ENCODE data around the gene TACC3.
A peak's percentile ranks its signal among the peaks of the same experiment; 100 is the strongest.
"Not testable (repeated sequence)": the region's sequence is repeated elsewhere in the genome, so short reads cannot be mapped to it uniquely, and the experiment has no call there.

The TACC3 gene
- 92.9 to 94.4 reads per million in 2 donors for total RNA-seq

DNA sequence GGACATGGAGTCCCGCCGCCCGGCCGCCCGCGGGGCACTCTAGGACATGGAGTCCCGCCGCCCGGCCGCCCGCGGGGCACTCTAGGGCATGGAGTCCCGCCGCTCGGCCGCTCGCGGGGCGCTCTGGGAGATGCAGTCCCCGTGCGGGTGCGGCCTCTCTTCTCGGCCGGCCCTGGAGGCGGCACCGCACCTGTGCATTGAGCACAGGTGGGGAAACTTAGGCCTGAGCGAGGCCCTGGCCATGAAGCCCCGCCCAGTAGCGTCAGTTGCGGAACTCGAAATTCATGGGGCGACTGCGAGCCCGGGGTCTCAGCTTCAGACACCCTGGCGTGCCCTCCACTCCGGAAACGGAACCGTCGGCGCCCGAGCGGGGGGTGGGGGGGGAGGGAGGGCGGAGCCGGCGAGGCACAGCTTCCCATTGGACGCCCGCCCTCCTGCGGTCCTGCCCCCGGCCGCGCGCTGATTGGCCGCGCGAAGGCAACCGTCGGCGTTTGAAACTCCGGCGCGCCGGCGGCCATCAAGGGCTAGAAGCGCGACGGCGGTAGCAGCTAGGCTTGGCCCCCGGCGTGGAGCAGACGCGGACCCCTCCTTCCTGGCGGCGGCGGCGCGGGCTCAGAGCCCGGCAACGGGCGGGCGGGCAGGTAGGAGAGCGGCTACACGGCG, at the start of gene TACC3, which contains the start of gene TMEM129:
Gene TACC3, plus strand, starts transcription at position 519 of the 663 bp plus-strand sequence. CDS start 1,901 bp downstream, outside the sequence.
Gene TMEM129, minus strand, starts transcription at position 321 of the 663 bp plus-strand sequence. CDS start 486 bp downstream, outside the sequence.
- peak; percentile 88 for DNase-seq

- DNase-seq = no peak
These were observed 47.6 kb upstream of the TACC3 start for GRCh38 chr4:1673671-1674070.

- DNase-seq = no peak
These were observed 46.6 kb upstream of the TACC3 start for GRCh38 chr4:1674682-1675081.

DNA sequence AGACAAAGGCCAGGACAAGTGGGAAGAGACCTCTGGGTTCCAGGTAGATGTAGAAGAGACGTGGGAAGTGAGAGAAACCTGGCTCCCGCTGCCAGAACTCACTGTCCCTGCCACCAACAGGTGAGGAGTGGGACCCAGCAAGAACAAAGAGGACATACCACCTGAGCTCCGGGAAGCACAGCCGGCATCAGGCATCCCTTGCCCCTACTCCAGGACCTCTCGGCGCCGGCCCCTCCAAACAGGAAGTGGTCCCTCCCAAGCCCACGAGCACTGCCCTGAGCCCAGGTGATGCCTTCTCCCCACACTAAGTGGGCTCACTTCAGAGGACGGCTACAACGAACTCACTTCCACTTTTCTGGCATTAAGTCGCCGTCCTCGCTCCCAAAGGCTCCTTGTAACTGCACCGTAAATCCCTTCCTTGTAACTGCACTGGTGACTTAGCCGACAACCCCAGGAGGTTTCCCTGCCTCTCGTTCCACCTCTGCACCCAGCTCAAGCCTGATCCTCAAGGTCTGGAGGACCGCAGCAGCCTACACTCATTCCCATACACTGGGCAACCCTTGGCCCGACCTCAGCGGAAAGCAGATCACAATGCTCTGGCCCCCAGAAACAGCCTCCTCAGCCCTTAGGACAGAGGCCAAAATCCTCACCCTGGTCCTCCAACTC, 46.1 kb upstream of the TACC3 start:
- no peak for DNase-seq

- no peak for DNase-seq
These were observed 45.6 kb upstream of the TACC3 start for GRCh38 chr4:1675802-1676137.

DNA sequence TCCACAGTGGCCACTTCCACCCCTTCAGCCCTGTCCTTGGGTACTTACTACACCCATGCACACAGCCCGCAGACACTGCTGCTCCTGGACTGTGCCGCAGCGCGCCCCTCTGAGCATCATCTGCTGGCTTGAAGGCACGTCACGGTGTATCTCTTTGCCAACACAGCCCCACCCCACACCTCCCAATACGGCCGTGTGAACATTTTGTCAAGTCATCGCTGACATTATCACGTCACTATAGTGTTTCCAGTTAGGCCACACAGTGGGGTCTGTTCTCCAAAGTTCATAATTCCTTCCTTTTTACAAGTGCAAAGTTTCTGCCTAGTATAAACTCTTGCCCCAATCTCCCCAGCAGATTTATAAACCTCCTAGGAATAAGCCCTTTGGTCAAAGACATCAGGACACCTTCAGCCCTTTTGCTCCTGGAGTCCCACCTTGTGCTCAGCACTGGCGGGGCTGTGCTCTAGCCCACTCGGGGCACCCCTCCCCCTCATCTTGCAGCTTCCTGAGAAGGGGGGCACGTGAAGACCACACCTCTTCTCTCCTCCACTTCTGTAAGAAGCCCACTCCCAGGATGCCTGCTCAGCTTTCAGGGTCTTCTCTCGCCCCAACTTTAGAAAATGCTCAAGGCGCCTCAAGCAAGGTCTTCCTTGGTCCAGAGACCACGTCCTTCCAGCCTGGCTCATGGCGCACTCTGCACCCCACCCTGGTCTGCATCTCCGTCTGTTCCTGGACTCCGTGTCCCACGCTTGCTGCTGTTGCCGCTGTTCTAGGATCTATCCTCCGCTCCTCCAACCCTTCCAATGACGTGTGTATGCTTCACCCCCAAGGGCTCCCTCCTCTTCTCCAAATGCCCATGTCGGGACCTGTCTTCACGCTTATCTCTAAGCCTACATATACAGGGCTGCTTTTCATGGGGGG, 44.5 kb upstream of the TACC3 start:
- DNase-seq = no peak

- DNase-seq = no peak
These were observed 43.1 kb upstream of the TACC3 start for GRCh38 chr4:1678244-1678643.

- no peak for DNase-seq
These were observed 38.5 kb upstream of the TACC3 start for GRCh38 chr4:1682860-1683259.

DNA sequence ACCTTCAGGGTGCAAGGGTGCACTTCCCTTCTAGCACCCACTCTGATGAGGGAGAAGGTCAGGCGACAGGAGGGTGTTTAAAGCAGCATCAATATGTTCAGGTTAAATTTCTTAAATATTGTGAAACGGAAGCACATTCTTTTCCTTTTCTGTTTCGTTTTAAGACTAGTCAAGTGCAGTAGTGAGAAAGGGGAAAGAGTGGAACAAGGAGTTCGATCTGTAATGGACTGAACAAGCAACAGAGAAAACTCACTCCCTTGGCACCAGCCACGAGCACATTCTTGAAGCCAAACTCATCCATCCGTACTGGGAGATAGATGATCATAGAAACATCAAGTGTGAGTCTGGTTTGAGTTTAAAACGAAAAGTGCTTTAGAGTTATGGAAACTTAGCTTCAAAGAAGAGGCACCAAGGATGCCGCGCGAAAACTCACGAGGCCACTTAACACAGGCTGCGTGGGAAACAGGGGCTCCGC, 38.0 kb upstream of the TACC3 start:
- no peak for DNase-seq

GRCh38 chr4:1683736-1684505, 37.4 kb upstream of the TACC3 start, which contains the start of gene FAM53A:
FAM53A (minus strand) TSS chr4:1684313; CDS start chr4:1668741, 15,572 bp downstream.
- no peak for DNase-seq

- DNase-seq = peak; percentile 94
These were observed 36.7 kb upstream of the TACC3 start for GRCh38 chr4:1684506-1685234.

- no peak for DNase-seq
These were observed 35.8 kb upstream of the TACC3 start for GRCh38 chr4:1685235-1686150.

- no peak for DNase-seq
These were observed 34.8 kb upstream of the TACC3 start for GRCh38 chr4:1686440-1687036.

GRCh38 chr4:1690698-1691097, 30.6 kb upstream of the TACC3 start:
- no peak for DNase-seq

DNA sequence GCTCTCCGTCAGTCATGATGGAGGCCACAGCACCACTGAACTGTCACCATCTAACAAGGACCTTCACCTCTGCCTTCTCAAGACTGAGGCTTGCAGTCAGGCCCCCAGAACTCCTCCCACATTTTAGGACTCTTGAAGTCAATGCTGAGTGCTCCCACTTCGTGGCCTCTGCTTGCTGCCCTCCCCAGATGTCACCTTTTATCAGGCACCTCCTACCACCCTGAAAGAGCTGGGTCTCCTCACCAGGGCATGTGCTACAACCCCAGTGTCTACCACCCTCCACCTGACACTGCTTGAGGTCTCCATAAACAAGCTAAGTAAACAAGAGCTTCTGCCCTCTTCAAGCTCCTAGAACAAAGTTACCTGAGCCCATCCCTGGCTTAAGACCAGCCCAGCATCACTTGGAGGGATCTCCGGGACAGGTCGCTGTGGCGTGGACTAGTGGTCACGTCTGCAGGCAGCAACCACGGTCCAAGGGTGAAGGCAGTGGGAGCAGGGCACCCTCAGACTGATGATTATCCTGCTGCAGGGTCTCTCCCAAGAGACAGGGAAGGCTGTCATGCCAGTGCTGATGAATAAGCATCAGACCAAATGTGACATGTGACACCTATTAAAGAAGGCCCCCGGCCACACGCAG, 29.5 kb upstream of the TACC3 start:
- no peak for DNase-seq

DNA sequence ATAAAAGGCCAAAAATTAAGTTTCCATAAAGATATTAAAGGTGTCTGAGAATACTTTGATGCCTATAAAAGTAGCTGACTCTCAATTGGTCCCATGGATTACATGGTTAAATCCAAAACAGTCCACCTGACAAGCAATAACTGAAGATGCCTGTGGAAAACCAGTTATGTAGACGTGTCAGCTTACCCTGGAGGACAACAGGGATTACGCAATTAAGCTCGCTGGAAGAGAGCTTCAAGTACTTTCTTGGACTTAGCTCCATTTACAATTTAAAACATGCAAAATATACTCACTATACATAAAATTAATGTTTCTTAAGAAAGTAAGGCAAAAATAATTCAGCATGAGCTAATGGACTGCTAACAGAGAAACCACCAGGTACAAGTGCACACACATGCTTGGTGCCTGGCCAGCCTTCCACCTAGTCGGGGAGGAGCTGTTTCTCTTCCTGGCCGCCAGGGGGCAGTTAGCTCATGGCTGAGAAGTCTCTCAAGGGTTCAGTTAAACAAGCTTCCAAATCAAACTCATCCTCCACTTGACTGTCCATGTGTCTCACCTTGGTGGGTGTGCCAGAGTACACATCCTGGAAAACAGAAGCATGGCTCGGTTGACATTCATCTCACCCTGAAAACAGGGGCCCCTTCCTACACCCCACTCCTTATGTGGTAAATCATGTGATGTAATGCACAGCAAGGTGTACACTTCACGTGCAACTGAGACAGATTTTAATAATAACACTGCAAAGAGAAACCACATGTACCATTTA, 28.0 kb upstream of the TACC3 start:
- peak; percentile 75 for DNase-seq

DNA sequence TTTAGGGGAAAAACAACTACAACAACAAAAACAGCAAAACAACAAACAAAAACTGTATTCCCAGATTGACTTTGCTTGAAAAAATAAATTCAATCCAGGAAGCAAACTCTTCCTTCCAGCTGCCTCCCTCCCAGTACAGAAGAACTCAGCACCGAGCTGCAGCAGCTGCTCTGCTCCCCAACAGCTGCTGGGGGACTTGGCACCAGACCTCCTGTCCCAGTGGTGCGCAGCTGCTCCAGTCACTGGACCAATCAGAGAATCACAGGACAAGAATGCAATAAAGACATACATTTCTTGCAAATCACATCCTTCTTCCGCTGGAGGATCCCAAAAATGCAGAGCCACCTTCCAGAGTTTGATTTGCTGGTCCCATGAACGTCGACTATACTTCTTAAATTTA, 25.4 kb upstream of the TACC3 start:
- no peak for DNase-seq

DNA sequence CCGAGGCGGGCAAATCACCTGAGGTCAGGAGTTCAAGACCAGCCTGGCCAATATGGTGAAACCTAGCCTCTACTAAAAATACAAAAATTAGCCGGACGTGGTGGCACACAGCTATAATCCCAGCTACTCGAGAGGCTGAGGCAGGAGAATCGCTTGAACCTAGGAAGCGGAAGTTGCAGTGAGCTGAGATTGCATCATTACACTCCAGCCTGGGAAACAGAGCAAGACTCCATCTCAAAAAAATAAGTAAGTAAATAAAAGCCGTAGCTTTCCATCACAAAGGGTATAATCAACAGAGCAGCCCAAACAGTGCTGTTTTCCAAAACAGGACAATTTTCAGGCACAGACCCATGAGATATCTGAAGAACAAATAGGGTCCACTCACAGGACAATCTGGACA, 19.6 kb upstream of the TACC3 start:
- DNase-seq = not testable (repeated sequence)

DNA sequence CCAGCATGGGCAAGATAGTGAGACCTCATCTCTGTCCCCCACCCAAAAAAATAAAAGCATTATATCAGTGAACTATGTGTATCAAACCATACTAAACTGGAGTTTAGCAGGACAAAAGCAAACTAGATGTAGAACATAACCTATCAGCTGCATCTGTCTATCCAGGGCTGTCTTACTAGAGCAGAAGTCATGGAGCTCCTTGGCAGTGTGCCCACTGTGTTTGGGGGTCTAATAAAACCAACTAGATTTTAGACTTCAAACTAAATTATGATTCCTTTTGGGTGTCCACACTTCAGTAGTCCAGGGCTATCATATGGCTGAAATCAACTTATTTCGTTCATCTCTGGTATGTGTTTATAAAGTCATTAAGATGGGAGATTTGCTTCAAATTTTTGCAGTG, 17.5 kb upstream of the TACC3 start:
- no peak for DNase-seq

Measured in T-helper 9 cell (primary cell).